CD1c-positive myeloid dendritic cell (primary cell): ENCODE measurements around the gene VEPH1.
A peak's percentile ranks its signal among the peaks of the same experiment; 100 is the strongest.

Source experiments
- DNase-seq: peaks from one replicate; pipeline ENCODE4 v3.0.0-alpha.2; 2016; ENCODE audit errors: extremely low spot score

VEPH1 gene

DNA sequence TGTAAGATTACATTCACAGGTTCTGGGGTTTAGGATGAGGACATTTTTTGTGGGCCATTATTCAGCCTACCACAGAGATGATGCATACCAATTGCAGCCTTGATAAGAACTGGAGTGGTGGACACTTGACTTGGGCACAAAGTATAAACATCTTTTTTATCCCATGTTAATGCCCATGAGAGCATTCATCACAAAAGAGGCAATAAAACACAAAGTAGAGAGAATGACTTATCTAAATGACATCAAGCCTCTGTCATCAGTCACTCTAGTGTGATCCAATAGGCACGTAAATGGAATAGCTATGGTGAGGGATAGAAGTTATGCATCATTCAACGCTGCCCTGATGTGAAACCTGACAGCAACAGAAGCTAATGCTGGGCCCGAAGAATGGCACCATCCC is 25.8 kb downstream of the VEPH1 start:
- DNase-seq: no peak

DNA sequence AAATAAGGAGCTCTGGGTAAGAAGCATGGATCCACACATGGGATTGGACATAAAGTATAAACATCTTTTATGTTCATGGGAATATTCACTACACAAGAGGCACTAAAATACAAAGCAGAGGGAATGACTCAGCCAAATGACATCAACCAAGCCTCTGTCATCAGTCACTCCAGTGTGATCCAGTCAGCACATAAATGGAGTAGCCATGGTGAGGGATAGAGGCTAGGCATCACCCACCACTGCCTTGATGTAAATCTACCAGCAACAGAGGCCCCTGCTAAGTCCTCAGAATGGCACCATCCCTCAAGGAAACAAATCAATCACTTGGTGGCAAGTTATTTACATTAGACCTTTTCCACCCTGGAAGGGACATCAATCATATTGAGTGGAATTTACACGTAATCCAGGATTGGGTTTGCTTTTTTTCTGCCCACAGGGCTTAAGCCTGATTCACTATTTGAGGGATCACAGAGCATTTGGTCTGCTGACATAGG is 27.2 kb downstream of the VEPH1 start:
- no peak for DNase-seq

DNA sequence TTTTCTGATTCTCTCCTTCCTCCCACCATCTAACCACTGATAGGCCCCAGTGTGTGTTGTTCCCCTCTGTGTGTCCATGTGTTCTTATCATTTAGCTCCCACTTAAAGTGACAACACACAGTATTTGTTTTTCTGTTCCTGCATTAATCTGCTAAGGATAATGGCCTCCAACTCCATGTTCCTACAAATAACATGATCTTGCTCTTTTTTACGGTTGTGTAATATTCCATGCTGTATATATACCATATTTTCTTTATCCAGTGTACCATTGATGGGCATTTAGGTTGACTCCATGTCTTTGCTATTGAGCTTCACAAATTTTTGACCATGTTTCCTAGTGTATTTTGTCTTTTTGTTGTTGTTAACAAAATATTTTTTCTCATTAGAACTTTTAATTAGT is 30.6 kb downstream of the VEPH1 start:
- DNase-seq: no peak

DNA sequence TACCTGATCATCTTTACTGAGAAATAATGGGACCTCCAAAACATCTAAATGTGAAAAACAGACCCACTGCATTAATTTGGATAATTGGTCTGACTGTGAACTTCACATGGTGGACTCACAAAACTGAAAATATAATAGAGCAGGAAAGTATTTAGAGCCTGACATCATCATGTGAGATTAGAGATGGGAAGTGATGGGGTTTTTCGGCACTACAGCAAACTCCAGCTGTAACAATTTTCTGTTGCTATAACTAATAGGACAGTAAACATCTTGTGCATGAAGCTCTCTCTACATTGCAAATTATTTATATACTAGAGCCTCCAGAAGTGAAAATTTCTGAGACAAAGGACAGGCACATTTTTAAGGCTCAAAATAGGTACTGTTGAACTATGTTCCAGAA is 32.2 kb downstream of the VEPH1 start:
- DNase-seq: no peak

DNA sequence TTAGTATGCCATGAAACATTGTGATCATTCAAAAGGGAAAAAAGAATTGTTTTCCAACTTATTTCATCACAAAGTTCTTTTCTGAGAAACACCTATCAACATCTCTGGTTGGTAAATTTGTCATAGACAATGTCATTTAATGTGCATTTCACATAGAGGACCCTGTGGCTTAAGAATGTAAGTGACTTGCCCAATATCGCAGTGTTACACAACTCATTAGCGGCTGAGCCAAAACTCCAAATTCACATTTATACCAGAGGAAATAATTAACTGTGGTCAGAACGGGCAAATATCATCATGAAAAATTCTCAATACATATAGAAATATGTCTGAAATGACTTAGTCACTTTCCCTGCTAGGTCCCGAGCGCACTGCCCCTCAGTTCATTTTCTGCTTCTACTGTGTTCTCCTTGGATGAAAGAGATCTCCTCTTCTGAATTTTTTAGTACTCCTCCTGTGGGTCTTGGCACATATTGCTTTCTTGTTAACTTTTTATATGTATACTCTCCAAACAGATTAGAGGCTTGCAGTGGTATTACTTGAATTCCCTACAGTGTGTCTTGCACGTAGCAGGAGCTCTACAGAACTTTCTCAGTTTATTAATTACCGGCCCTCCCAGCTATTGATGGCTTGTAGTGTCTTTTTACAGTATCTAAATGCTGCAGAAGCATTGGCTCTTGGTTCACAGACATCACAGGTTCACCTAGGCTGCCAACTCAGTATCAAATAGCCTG is 33.5 kb downstream of the VEPH1 start:
- peak; percentile 20 for DNase-seq

DNA sequence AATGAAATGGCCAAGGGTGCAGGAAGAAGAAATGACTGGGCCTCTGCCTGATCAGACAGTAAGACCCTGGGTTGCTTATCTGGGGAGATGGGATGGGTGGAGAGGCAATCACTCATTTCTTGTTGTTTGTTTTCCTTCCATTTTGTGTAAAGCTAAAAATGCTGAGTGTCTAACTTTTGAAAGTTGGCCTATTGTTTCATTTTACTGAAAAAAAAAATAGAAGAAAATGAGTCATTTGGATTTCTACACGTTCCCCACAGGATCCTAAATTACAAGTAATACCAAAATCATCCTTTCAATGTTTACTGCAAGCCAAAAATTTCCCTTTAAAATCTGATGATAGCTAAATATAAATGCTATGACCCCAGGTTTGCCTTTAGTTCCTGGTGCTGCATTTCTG is 36.0 kb downstream of the VEPH1 start:
- no peak for DNase-seq

DNA sequence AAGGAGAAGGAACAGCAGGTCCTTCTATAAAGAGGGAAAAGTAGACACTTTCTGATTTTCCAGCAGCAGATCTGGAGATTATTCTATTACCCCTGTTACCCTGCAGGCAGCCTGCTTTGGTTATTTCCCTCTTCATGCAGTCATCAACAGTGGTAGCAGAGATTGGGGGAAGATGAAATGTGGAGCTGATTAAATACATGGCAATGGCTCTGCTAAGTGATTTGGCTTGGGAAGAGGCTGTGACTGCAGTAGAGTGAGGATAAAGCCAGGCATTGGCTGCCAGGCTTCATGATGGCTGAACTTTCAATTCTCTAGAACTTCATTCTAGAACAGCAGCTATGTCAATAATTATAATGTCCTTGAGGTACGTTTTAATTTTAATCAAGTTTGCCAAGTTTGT is 37.5 kb downstream of the VEPH1 start:
- no peak for DNase-seq

DNA sequence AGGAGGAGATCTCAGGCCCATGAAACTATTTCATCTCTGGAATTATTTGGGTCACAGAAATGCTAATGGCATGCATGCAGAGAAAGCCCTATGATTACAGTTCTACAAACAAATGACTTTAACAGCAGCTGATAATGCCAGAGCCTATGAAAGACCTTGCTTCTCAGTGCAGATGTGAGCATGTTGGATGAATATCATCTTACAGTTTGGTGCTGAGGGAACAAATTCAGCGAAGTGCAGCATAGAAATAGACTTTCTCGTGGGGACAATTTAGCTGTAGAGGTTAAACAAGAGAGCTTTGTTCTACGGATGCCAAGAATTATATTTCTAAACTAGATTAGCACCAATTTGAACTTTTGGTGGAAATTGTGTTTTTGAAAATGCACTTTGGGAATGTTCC is 38.9 kb downstream of the VEPH1 start:
- no peak for DNase-seq

DNA sequence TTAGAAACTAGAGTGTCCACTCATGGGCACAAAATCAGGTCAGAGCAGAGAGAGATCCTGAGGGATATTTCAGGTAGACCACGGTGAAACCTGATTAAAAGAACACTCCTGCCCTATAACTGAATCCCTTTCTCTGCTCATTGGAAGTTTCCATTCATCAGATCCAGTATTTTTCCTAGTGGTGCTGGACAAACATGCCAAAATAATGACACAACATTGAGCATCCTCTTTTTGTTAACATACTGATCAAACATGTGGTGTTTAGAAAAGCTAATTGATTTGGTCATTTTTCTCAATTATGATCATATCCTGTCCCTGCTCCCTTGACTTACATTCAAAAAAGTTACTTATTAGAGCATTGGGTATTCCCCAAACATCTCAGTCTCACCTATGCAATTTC is 39.4 kb downstream of the VEPH1 start:
- DNase-seq: no peak

DNA sequence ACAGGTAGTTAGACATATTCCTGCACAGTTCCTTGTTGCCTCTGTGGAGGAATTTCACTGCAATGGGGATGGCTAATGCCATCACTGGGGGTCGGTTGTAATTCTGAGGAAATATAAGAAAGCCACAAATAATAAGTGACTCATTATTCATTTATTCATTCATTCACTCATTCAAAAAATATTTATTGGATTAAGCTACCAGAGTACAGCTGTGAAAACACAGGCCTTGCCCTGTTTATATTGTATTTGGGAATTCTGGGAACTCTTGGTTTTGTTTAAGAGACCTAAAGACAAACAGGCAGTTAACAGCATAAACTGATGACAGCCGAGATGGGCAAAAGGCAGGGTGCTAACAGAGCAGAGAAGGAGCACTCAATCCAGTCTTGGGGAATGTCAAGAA is 43.0 kb downstream of the VEPH1 start:
- no peak for DNase-seq

DNA sequence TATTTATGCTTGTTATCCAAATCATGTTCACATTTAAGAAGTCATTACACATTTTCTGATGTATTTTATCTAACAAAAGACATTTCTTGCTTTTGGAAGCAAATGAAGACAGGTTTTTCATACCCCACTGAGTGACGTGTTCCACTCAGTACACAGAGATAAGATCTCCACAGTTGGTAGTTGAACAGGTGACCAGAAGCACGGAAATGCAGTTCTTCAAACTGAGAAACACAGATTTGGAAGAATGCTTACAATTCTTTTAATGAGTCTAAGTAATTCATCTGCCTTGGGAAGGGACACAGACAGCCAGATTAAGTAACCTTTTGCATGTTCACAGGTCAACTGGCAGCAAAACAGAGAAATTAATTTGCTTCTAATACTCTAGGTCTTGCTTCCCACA is 43.5 kb downstream of the VEPH1 start:
- DNase-seq: no peak

DNA sequence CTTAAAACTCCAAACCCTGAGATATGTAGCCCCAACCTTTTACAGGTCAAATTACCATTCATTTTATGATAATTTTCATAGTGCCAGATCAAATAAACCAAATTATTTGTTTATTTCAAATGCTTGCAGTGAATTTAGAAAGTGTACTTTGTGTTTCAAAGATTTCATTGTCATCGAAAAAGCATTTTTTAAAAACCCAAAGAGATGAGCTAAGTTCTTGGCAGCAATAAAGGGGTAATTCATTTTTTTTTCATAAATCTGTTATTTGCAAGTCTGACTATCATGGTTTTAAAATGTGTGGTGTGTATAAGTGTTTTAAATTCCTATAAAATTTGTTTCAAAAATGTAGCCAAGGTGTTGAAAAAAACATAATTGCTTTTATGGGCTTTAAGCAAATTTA is 49.4 kb downstream of the VEPH1 start:
- no peak for DNase-seq

DNA sequence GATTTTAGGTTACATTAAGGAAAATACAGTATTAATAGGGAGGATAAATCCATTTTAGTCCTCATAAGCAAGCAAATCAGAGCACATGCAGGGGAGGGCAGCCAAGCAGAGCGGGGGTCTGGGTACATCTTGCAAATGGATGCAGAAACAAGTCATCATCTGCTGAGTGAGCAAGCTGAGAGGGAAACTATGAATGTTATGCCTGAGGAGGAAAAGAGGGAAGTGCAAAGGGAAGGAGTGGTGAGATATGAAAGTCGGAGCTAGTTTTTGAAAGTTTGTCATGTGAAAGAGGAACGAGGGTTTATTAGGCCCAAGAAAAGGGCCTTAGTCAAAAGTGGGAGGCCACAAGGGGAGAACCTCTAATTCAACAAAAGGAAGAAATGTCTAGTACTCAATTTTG is 51.1 kb downstream of the VEPH1 start:
- peak; percentile 64 for DNase-seq

DNA sequence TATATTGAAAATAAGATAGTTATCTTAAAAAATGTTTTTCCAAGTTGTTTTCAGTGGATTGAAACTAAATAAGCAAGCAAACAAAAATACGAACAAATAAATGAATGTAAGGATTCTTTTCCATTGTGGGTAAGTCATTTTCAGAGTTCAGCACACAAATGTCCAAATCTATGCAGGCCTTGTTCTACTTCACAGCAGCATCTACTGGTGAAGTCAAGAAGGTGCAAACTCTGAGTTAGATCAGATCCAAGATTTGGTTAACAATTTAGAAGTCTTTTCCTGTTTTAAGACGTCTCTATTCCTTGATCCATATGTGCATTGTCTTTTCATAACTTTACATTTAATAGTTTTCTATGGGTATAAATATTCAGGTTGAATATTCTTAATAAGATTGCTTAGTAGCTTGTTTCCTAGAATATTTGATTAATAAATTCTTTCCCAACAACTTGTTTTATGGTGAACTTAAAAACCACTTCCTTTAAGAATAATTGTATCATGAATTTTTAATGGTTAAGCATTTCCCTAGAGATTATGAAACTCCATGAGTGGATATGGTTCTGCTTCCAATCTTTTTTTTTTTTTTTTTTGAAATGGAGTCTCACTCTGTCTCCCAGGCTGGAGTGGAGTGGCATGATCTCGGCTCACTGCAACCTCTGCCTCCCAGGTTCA is 56.1 kb downstream of the VEPH1 start:
- peak; percentile 13 for DNase-seq

DNA sequence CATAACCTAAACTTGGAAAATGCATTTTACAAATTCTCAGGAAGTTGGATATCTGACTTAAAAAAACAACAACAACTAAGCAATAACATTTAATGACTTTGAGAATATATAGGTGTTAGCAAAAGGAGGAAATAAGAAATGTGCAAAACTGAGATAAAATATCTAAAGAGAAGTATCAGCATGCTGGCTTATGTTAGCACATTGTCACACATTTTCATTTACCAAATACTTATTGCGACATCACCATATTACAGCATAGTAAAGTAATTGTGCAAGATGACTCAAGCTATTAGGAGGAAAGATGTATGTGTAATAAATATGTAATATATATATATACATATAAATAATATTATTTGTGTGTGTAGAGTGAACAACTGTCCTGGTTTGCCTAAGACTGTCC is 57.4 kb downstream of the VEPH1 start:
- DNase-seq: peak; percentile 86

DNA sequence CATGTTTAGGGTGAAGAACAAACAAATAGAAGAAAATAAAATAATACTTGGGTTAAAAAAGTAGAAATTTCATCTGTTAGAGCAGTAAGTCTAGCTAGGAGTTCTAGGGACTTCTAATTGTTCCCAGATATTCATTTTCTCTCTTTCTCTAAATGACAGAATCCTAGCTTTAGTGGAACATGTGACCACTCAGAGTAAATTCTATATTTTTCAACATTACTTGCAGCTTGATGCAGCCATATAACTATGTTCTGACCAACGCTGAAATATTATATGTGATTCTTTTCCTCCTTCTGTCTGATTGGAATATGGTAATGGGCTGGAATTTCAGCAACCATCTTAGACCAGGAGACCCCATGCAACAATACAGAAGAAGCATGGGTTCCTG is 58.4 kb downstream of the VEPH1 start:
- DNase-seq: no peak

DNA sequence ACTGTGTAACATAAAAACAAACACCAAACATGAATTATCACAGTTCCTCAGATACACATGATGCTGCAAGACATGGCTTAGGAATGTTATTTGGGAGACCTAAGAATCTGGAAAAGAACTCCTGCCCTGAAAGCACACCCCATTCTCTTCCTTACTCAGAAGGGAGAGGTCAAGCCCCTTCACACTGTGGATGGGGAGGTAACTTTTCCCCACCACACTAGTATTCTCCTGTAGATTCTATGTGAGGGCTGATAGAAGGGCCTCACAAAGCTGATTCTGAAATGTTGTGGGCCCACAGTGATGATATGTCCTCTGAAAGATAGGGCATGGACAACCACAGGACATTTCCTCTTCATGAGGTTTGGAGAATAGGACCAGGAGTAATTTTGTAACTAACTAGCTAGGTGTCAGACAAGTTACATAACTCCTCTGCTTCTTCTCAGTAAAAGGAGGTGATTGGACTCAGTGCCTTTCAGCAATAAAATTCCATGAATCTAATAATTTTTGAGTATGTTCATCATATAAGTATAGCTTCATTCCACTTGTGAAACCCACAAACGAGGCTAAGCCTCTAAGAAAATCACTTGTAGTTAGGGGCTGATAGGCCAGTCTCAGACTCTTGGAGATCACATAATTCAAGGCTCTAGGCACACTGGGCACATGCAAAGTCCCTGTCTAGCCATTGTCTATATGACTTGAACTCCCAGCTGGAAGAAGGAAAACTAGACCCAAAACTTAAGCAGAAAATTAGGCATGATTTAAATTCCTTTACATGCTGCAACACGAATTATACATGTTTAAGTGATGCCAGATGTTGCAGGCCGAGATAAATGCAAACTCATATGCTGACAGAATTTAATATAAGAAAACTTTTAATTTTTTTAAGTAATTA is 59.1 kb downstream of the VEPH1 start:
- no peak for DNase-seq

DNA sequence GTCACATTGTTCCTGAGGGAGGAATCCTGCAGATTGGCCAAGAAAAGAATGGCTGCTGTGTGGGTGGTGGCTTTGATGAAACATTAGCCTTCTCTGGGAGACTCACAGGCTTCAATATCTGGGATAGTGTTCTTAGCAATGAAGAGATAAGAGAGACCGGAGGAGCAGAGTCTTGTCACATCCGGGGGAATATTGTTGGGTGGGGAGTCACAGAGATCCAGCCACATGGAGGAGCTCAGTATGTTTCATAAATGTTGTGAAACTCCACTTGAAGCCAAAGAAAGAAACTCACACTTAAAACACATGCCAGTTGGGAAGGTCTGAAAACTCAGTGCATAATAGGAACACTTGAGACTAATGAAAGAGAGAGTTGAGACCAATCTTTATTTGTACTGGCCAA is 60.5 kb downstream of the VEPH1 start:
- DNase-seq: no peak

DNA sequence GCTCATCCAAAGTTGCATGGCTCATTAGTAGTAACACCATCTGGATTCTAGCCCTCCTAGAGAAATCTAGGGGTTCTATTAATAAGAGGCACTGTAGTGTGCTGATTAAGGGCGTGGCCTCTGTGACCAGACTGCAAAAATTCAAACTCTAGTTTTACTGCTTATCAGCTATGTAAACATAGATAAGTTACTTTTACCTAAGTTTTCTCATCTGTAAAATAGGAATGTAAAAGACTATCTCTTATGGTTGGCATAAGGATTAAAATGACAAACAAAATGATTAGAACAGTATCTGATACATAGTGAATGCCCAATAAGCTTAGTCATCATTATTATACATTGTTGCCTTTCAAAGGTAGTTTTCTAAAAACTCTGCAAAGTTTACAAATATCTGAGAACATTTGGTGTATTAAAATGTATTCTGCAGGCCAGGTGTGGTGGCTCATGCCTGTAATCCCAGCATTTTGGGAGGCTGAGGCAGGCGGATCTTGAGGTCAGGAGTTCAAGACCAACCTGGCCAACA is 62.1 kb downstream of the VEPH1 start:
- DNase-seq: no peak

DNA sequence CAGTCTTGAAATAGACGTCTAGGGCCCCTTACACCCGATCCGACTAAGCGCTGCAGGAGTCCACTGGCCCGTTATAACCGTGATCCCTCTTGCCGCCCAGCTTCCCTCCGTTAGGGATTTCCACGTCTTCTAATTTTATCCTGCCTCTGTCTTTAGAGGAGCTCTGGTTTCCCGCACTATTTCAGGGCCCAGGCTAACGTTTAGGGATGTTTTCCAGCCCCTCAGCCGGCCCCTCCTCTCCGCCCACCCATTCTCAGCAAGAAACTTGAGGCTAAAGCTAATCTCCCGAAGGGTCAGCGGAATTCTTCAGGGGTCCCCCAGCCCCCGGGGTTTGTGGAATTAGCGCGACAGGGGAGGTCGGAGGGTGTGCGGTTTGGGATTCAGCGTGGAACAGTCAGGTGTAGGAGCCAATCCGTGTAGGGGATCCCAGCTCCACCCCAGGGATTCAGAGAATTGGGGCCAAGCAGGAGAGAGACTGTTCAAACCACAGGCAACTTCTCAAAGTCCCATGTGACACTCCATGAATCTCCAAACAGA is 65.0 kb downstream of the VEPH1 start:
- DNase-seq: no peak

DNA sequence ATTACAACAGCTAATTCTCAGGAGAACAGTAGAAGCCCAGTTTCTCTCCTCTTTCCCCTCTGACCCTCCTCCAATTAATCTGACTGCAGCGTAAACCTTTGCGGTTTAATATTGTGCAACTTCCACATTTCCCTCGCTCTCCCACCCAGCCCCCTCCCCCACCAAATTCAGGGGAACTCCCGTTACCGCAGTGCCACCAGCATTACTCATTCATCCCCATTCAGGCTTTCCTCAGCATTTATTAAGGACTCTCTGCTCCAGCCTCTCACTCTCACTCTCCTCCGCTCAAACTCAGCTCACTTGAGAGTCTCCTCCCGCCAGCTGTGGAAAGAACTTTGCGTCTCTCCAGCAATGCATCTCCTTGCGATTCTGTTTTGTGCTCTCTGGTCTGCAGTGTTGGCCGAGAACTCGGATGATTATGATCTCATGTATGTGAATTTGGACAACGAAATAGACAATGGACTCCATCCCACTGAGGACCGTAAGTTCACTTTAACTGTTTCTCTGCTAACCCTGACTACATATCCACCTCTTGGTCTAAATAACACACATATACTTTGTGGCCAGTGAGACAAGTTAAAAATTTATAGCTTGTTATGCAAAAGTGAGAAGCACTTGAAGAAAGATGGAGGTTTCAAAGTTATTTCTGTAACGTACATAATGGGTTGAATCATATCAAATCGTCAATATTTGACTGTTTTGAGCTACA is 66.5 kb downstream of the VEPH1 start, which contains the start of gene PTX3:
Gene PTX3 (plus strand): TSS at position 268 of the 709 bp plus-strand sequence. CDS start 84 bp downstream, at position 352.
- DNase-seq: peak; percentile 81
